GF-D8 (cell line): ENCODE measurements around the gene DNAJC4.
A peak's percentile ranks its signal among the peaks of the same experiment; 100 is the strongest.

Experiments
- DNase-seq: peaks from one replicate; lab custom pipeline; 2025; lab: John Stamatoyannopoulos, UW

The DNAJC4 gene

GRCh38 chr11:64229744-64230170, 591 bp upstream of the DNAJC4 start:
- no peak for DNase-seq

- no peak for DNase-seq
Measured at GRCh38 chr11:64230985-64231365, 627 bp downstream of the DNAJC4 start.

GRCh38 chr11:64231546-64231945, 1.2 kb downstream of the DNAJC4 start:
- DNase-seq, result no peak

GRCh38 chr11:64232182-64232966, 2.0 kb downstream of the DNAJC4 start:
- no peak for DNase-seq

- no peak for DNase-seq
Measured at GRCh38 chr11:64232967-64233315, 2.6 kb downstream of the DNAJC4 start.

- DNase-seq, result no peak
Measured at GRCh38 chr11:64233913-64234586, 3.7 kb downstream of the DNAJC4 start, which contains the start of gene VEGFB. VEGFB (plus strand) TSS chr11:64234584; CDS start chr11:64234834, 250 bp downstream.

GRCh38 chr11:64234647-64235379, 4.5 kb downstream of the DNAJC4 start:
- DNase-seq, result no peak

- DNase-seq, result no peak
Measured at GRCh38 chr11:64235437-64236161, 5.3 kb downstream of the DNAJC4 start.

GRCh38 chr11:64237484-64237951, 7.2 kb downstream of the DNAJC4 start:
- DNase-seq, result no peak

- no peak for DNase-seq
Measured at GRCh38 chr11:64238076-64238475, 7.7 kb downstream of the DNAJC4 start.

- DNase-seq, result peak; percentile 81
Measured at GRCh38 chr11:64238999-64239398, 8.7 kb downstream of the DNAJC4 start.

GRCh38 chr11:64239662-64240434, 9.5 kb downstream of the DNAJC4 start:
- peak; percentile 70 for DNase-seq

GRCh38 chr11:64240435-64241240, 10.3 kb downstream of the DNAJC4 start, which contains the start of gene FKBP2:
FKBP2 (plus strand) TSS chr11:64241095; CDS start chr11:64242388, 1,293 bp downstream.
- DNase-seq, result peak; percentile 91

GRCh38 chr11:64241241-64241490, 10.8 kb downstream of the DNAJC4 start:
- no peak for DNase-seq

- DNase-seq, result peak; percentile 96
Measured at GRCh38 chr11:64241491-64242374, 11.4 kb downstream of the DNAJC4 start.

- no peak for DNase-seq
Measured at GRCh38 chr11:64243236-64243854, 13.0 kb downstream of the DNAJC4 start.

GRCh38 chr11:64244107-64244506, 13.8 kb downstream of the DNAJC4 start:
- DNase-seq, result no peak

- DNase-seq, result no peak
Measured at GRCh38 chr11:64244966-64245365, 14.6 kb downstream of the DNAJC4 start.

GRCh38 chr11:64245401-64245796, 15.1 kb downstream of the DNAJC4 start:
- peak; percentile 32 for DNase-seq
